Measurements from ENCODE around the gene IL3RA.
"Not testable (repeated sequence)": the region's sequence is repeated elsewhere in the genome, so short reads cannot be mapped to it uniquely, and the experiment has no call there.

Gene IL3RA

GRCh38 chrX:1330605-1331004 lies 6.0 kb upstream of the IL3RA start:
- DNase-seq (ENCODE audit: low read depth in 3 of 3) = no peak

GRCh38 chrX:1332433-1332832 lies 4.2 kb upstream of the IL3RA start:
- DNase-seq (ENCODE audit: low read depth in 3 of 3) = not testable (repeated sequence)

- no peak for DNase-seq (ENCODE audit: low read depth in 3 of 3)
Observed at GRCh38 chrX:1334854-1335253, 1.7 kb upstream of the IL3RA start.

- no peak for DNase-seq (ENCODE audit: low read depth in 3 of 3)
Observed at GRCh38 chrX:1336948-1337779, 579 bp downstream of the IL3RA start.

GRCh38 chrX:1341545-1342184 lies 5.1 kb downstream of the IL3RA start:
- DNase-seq (ENCODE audit: low read depth in 3 of 3) = no peak

- DNase-seq (ENCODE audit: low read depth in 3 of 3) = not testable (repeated sequence)
Observed at GRCh38 chrX:1349606-1350005, 13.0 kb downstream of the IL3RA start.

GRCh38 chrX:1351981-1352714 lies 15.6 kb downstream of the IL3RA start:
- no peak for DNase-seq (ENCODE audit: low read depth in 3 of 3)

GRCh38 chrX:1354036-1355019 lies 17.7 kb downstream of the IL3RA start:
- no peak for DNase-seq (ENCODE audit: low read depth in 3 of 3)

- DNase-seq (ENCODE audit: low read depth in 3 of 3) = no peak
Observed at GRCh38 chrX:1355131-1356046, 18.8 kb downstream of the IL3RA start.

- no peak for DNase-seq (ENCODE audit: low read depth in 3 of 3)
Observed at GRCh38 chrX:1357993-1358392, 21.4 kb downstream of the IL3RA start.

- DNase-seq (ENCODE audit: low read depth in 3 of 3) = no peak
Observed at GRCh38 chrX:1358793-1359476, 22.4 kb downstream of the IL3RA start.

- DNase-seq (ENCODE audit: low read depth in 3 of 3) = no peak
Observed at GRCh38 chrX:1359477-1359873, 22.9 kb downstream of the IL3RA start.

- DNase-seq (ENCODE audit: low read depth in 3 of 3) = no peak
Observed at GRCh38 chrX:1360171-1360570, 23.6 kb downstream of the IL3RA start.

- no peak for DNase-seq (ENCODE audit: low read depth in 3 of 3)
Observed at GRCh38 chrX:1361275-1361674, 24.7 kb downstream of the IL3RA start.

- no peak for DNase-seq (ENCODE audit: low read depth in 3 of 3)
Observed at GRCh38 chrX:1361910-1362309, 25.3 kb downstream of the IL3RA start.

- not testable (repeated sequence) for DNase-seq (ENCODE audit: low read depth in 3 of 3)
Observed at GRCh38 chrX:1366363-1366762, 29.8 kb downstream of the IL3RA start.

GRCh38 chrX:1368385-1368698 lies 31.8 kb downstream of the IL3RA start:
- DNase-seq (ENCODE audit: low read depth in 3 of 3) = no peak

- DNase-seq (ENCODE audit: low read depth in 3 of 3) = no peak
Observed at GRCh38 chrX:1378306-1378759, 41.7 kb downstream of the IL3RA start.

- DNase-seq (ENCODE audit: low read depth in 3 of 3) = no peak
Observed at GRCh38 chrX:1380672-1381233, 44.2 kb downstream of the IL3RA start.
